ENCODE results near the gene GHRL.

The GHRL gene

DNA sequence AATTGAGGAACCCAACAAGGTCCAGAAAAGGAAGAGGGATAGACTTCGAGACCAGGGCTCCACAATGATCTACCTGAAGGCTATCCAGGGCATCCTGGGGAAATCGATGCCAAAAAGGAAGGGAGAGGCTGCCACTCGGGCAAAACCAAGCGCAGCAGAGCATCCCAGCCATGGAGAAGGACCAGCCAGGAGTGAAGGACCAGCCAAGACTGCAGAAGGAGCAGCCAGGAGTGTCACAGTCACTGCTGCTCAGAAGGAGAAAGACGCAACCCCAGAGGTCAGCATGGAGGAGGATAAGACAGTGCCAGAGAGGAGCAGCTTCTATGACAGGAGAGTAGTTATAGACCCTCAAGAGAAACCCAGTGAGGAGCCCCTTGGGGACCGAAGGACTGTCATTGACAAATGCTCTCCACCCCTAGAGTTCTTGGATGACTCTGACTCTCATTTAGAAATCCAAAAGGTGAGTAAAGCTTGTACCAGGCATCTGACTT lies 32.5 kb downstream of the GHRL start:
- Histone ChIP-seq H3K4me1 (ENCODE audit: control insufficient read depth, insufficient read depth, low read length) (peaks cover 6% of the 10 kb centered on the region), H3K36me3 (ENCODE audit: control insufficient read depth, insufficient read depth, low read length) (peaks cover 9% of the 10 kb centered on the region), H3K27ac (ENCODE audit: low read depth, low read length) (no peak overlapping the region), H3K4me3 (ENCODE audit: low read length) (no peak overlapping the region), H3K27me3 (ENCODE audit: control insufficient read depth, insufficient read depth, low read length) (no peaks in the 10 kb centered on the region), H3K9ac (ENCODE audit: low read length) (no peak overlapping the region)

- no peak overlapping the region for H3K27ac ChIP-seq (ENCODE audit: low read depth, low read length)
- H3K36me3 ChIP-seq (ENCODE audit: control insufficient read depth, insufficient read depth, low read length): peaks cover 9% of the 10 kb centered on the region
- no peak overlapping the region for H3K4me3 ChIP-seq (ENCODE audit: low read length)
- H3K27me3 ChIP-seq (ENCODE audit: control insufficient read depth, insufficient read depth, low read length): no peaks in the 10 kb centered on the region
- H3K4me1 ChIP-seq (ENCODE audit: control insufficient read depth, insufficient read depth, low read length): peaks cover 6% of the 10 kb centered on the region
- no peak overlapping the region for H3K9ac ChIP-seq (ENCODE audit: low read length)
Observed at GRCh38 chr3:10259798-10260197, 32.9 kb downstream of the GHRL start.

DNA sequence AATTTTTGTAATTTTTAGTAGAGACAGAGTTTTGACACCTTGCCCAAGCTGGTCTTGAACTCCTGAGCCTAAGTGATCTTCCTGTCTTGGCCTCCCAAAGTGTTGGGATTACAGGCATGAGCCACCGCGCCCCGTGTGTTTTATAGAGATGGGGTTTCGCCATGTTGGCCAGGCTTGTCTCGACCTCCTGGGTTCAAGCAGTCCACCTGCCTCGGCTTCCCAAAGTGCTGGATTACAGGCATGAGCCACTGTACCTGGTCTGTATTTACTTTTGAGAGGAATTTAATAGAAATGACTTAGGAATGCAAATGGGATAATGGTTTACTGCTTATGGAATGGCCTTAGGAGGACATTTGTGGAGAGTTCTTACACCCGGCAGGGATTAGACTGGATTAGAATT lies 33.7 kb downstream of the GHRL start:
- Histone ChIP-seq H3K9ac (ENCODE audit: low read length) (no peak overlapping the region), H3K4me1 (ENCODE audit: control insufficient read depth, insufficient read depth, low read length) (peaks cover 4% of the 10 kb centered on the region), H3K4me3 (ENCODE audit: low read length) (no peak overlapping the region), H3K27ac (ENCODE audit: low read depth, low read length) (no peak overlapping the region), H3K27me3 (ENCODE audit: control insufficient read depth, insufficient read depth, low read length) (no peaks in the 10 kb centered on the region), H3K36me3 (ENCODE audit: control insufficient read depth, insufficient read depth, low read length) (peaks cover 13% of the 10 kb centered on the region)

DNA sequence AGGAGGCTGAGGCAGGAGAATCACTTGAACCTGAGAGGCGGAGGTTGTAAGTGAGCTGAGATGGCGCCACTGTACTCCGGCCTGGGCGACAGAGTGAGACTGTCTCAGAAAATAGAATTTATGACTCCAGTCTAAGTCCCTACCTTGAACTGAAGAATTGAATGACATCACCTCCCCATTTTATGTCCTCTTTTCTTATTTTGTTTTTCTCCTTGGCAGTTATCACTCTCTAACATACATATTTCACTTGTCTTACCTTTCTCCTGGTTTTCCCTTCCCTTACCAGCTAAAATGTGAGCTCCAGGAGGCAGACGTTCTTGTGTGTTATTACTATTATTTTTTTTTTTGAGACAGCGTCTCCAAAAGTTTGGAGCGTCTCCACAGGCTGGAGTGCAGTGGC lies 36.9 kb downstream of the GHRL start:
- Histone ChIP-seq H3K27me3 (ENCODE audit: control insufficient read depth, insufficient read depth, low read length) (no peaks in the 10 kb centered on the region), H3K27ac (ENCODE audit: low read depth, low read length) (no peak overlapping the region), H3K4me1 (ENCODE audit: control insufficient read depth, insufficient read depth, low read length) (peaks cover under 1% of the 10 kb centered on the region), H3K4me3 (ENCODE audit: low read length) (no peak overlapping the region), H3K9ac (ENCODE audit: low read length) (no peak overlapping the region), H3K36me3 (ENCODE audit: control insufficient read depth, insufficient read depth, low read length) (peaks cover 14% of the 10 kb centered on the region)

DNA sequence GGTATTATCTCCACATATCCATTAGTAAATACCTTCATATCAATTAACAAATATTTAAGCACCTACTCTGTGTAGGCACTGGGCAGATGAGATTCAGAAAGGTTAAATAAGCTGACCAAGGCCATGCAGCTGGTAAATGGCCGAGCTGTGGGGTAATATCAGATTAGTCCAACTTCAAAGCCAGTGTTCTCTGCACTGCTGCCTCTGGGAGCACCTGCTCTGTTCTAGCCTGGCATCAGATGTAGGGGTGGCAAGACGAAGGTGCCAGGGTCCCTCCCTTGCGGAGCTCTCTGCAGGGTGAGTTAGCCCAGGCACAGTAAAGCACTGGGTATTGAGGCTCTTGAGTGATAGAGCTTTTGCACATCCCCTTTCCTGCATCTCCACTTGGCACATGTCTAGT lies 39.0 kb downstream of the GHRL start:
- H3K9ac ChIP-seq (ENCODE audit: low read length): no peak overlapping the region
- H3K27ac ChIP-seq (ENCODE audit: low read depth, low read length): no peak overlapping the region
- no peaks in the 10 kb centered on the region for H3K27me3 ChIP-seq (ENCODE audit: control insufficient read depth, insufficient read depth, low read length)
- peaks cover 10% of the 10 kb centered on the region for H3K4me1 ChIP-seq (ENCODE audit: control insufficient read depth, insufficient read depth, low read length)
- H3K4me3 ChIP-seq (ENCODE audit: low read length): no peak overlapping the region
- H3K36me3 ChIP-seq (ENCODE audit: control insufficient read depth, insufficient read depth, low read length): peaks cover 10% of the 10 kb centered on the region

DNA sequence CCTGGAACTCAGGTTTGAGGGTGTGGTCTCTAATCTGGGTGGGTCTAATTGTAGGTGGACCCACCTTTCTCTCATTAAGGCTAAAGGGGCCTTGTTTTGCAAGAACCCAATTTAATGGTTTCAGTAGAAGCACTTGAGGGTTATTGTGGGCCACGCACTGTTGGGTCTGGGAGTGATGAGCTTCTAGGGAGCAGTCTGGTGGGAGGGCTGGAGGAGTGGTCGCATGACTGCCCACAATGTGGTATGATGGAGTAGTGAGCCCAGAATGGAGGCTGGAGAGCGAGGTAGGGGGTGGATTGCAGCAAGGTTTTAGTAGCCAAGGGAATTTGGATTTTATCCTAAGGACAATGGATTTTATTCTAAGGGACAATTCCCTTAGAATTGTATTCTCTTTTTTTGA lies 41.7 kb downstream of the GHRL start:
- Histone ChIP-seq H3K27ac (ENCODE audit: low read depth, low read length) (no peak overlapping the region), H3K36me3 (ENCODE audit: control insufficient read depth, insufficient read depth, low read length) (peaks cover 8% of the 10 kb centered on the region), H3K4me1 (ENCODE audit: control insufficient read depth, insufficient read depth, low read length) (peaks cover 13% of the 10 kb centered on the region), H3K9ac (ENCODE audit: low read length) (no peak overlapping the region), H3K4me3 (ENCODE audit: low read length) (no peak overlapping the region), H3K27me3 (ENCODE audit: control insufficient read depth, insufficient read depth, low read length) (no peaks in the 10 kb centered on the region)

DNA sequence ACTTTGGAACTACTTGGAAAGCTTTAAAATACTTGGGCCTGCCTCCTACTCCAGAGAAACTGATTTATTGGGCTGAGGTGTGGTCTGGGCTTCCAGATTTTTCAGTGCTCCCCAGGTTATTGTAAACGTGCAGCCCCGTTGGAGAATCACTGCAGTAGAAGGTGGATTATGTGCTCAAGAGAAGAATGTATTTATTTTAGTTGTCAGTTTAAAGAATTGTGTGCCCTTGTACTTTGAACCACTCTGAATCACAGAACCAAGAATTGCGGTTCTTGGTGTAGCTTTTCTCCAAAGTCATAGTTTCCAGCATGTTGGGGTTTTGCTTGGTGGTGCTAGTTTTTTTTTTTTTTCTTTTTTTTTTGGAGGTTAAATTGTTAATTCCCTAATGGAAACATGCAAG lies 42.9 kb downstream of the GHRL start:
- Histone ChIP-seq H3K27ac (ENCODE audit: low read depth, low read length) (peak overlapping the region; percentile 5), H3K4me3 (ENCODE audit: low read length) (peak overlapping the region; percentile 99), H3K27me3 (ENCODE audit: control insufficient read depth, insufficient read depth, low read length) (no peaks in the 10 kb centered on the region), H3K36me3 (ENCODE audit: control insufficient read depth, insufficient read depth, low read length) (peaks cover 8% of the 10 kb centered on the region), H3K4me1 (ENCODE audit: control insufficient read depth, insufficient read depth, low read length) (peaks cover 13% of the 10 kb centered on the region), H3K9ac (ENCODE audit: low read length) (no peak overlapping the region)

DNA sequence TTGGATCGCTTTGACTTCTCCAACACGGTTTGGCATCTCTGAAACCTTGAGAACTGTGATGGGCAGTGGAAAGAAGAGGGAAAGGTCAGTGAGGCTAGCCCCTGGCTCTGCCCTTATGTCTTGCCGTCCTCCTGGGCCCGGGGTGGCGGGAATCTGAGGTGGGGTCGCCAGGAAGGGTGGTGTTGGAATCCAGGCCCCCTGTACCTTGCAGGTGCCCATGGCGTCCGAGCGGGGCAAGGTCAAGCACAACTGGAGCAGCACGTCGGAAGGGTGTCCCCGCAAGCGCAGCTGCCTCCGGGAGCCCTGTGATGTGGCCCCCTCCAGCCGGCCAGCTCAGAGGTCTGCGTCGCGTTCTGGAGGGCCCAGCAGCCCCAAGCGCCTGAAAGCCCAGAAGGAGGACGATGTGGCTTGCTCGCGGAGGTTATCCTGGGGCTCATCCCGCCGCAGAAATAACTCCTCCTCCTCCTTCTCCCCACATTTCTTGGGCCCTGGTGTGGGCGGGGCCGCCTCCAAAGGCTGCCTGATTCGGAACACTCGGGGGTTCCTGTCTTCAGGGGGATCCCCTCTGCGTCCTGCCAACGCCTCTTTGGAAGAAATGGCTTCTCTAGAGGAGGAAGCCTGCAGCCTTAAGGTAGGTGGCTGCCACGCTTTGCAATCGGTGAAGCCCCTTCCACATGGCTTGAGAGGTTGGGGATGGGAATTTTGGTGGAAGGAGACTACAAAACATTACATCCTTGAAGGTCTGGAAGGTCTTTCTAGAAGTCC lies 43.6 kb downstream of the GHRL start:
- peak overlapping the region; percentile 5 for H3K27ac ChIP-seq (ENCODE audit: low read depth, low read length)
- peaks cover 5% of the 10 kb centered on the region for H3K36me3 ChIP-seq (ENCODE audit: control insufficient read depth, insufficient read depth, low read length)
- H3K9ac ChIP-seq (ENCODE audit: low read length): peak overlapping the region; percentile 7
- H3K4me1 ChIP-seq (ENCODE audit: control insufficient read depth, insufficient read depth, low read length): peaks cover 13% of the 10 kb centered on the region
- no peaks in the 10 kb centered on the region for H3K27me3 ChIP-seq (ENCODE audit: control insufficient read depth, insufficient read depth, low read length)
- peak overlapping the region; percentile 99 for H3K4me3 ChIP-seq (ENCODE audit: low read length)

GRCh38 chr3:10248184-10248983 lies 44.4 kb downstream of the GHRL start, which contains the start of gene TATDN2:
Gene TATDN2 (plus strand): TSS chr3:10248459. CDS start chr3:10249201, 742 bp downstream.
- H3K27ac ChIP-seq (ENCODE audit: low read depth, low read length): peak within 1 kb of the TSS; percentile 68
- H3K4me3 ChIP-seq (ENCODE audit: low read length): peak within 1 kb of the TSS; percentile 99
- H3K4me1 ChIP-seq (ENCODE audit: control insufficient read depth, insufficient read depth, low read length): peaks cover 13% of the 10 kb centered on the region
- no peaks in the 10 kb centered on the region for H3K36me3 ChIP-seq (ENCODE audit: control insufficient read depth, insufficient read depth, low read length)
- H3K27me3 ChIP-seq (ENCODE audit: control insufficient read depth, insufficient read depth, low read length): no peaks in the 10 kb centered on the region
- peak within 1 kb of the TSS; percentile 7 for H3K9ac ChIP-seq (ENCODE audit: low read length)

- Histone ChIP-seq H3K27ac (ENCODE audit: low read depth, low read length) (peak overlapping the region; percentile 68), H3K4me3 (ENCODE audit: low read length) (peak overlapping the region; percentile 99), H3K27me3 (ENCODE audit: control insufficient read depth, insufficient read depth, low read length) (no peaks in the 10 kb centered on the region), H3K4me1 (ENCODE audit: control insufficient read depth, insufficient read depth, low read length) (peaks cover 13% of the 10 kb centered on the region), H3K9ac (ENCODE audit: low read length) (no peak overlapping the region), H3K36me3 (ENCODE audit: control insufficient read depth, insufficient read depth, low read length) (no peaks in the 10 kb centered on the region)
Observed at GRCh38 chr3:10247679-10248183, 45.0 kb downstream of the GHRL start.

DNA sequence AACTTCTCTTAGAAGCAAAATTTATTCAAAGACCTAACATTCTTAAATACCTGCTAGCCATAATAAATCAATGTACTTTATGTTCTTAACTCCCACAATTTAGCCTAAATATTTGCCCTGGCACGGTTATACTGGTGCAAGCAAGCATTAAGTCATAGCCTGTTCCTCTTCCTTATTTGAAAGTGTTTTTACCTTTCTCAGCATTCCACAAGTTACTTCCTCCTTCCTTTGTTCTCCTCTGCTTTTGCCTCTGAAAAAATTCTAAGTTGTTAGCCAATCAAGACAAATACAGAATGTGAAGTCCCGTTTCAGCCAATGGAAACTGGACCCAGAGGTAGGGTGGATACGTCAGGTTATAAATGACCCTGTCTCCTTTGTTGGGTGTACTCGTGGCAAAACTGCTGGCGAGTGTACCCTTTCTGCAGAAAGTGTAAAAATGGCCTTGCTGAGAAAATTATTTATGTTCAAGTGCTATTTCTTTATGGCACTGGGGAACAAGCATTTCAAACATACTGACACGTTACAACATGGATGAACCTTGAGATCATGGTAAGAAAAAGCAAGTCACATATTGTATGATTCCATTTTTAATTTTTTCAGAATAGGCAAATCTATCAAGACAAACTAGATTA lies 47.5 kb downstream of the GHRL start:
- H3K4me3 ChIP-seq (ENCODE audit: low read length): no peak overlapping the region
- H3K27ac ChIP-seq (ENCODE audit: low read depth, low read length): no peak overlapping the region
- H3K36me3 ChIP-seq (ENCODE audit: control insufficient read depth, insufficient read depth, low read length): no peaks in the 10 kb centered on the region
- H3K27me3 ChIP-seq (ENCODE audit: control insufficient read depth, insufficient read depth, low read length): no peaks in the 10 kb centered on the region
- no peak overlapping the region for H3K9ac ChIP-seq (ENCODE audit: low read length)
- H3K4me1 ChIP-seq (ENCODE audit: control insufficient read depth, insufficient read depth, low read length): peaks cover 9% of the 10 kb centered on the region

- Histone ChIP-seq H3K36me3 (ENCODE audit: control insufficient read depth, insufficient read depth, low read length) (no peaks in the 10 kb centered on the region), H3K4me3 (ENCODE audit: low read length) (no peak overlapping the region), H3K27ac (ENCODE audit: low read depth, low read length) (no peak overlapping the region), H3K9ac (ENCODE audit: low read length) (no peak overlapping the region), H3K4me1 (ENCODE audit: control insufficient read depth, insufficient read depth, low read length) (peaks cover 3% of the 10 kb centered on the region), H3K27me3 (ENCODE audit: control insufficient read depth, insufficient read depth, low read length) (no peaks in the 10 kb centered on the region)
Observed at GRCh38 chr3:10244009-10244408, 48.7 kb downstream of the GHRL start.
